Measurements from ENCODE around the gene ITGA7. TPM values are rescaled to one million over a fixed set of nuclear protein-coding genes. Genes with fewer than 3 reads are reported as not detected.

The ITGA7 gene
- polyA plus RNA-seq, 2 donors, result 15.3 to 24.6 TPM

- no peaks in the 10 kb centered on the region for H3K27me3 ChIP-seq (ENCODE audit: control insufficient read depth in 1 of 2, insufficient read depth in 2 of 2, low read length in 2 of 2)
These were observed 22.8 kb downstream of the ITGA7 start for GRCh38 chr12:55684761-55685370.

GRCh38 chr12:55683676-55684075, 24.0 kb downstream of the ITGA7 start:
- H3K9me3 ChIP-seq (ENCODE audit: control insufficient read depth in 2 of 2, insufficient read depth in 1 of 2, low read depth in 1 of 2, low read length in 1 of 2), result no peaks in the 10 kb centered on the region
- H3K4me1 ChIP-seq (ENCODE audit: control insufficient read depth in 2 of 2, insufficient read depth in 2 of 2, low read length in 1 of 2), result peaks cover 0 to 7% of the 10 kb centered on the region in 2 donors
- H3K36me3 ChIP-seq (ENCODE audit: control insufficient read depth in 2 of 2, insufficient read depth in 2 of 2, low read length in 1 of 2), result no peaks in the 10 kb centered on the region
- no peak overlapping the region for H3K4me3 ChIP-seq (ENCODE audit: low read depth in 1 of 2, low read length in 2 of 2)
- H3K27me3 ChIP-seq (ENCODE audit: control insufficient read depth in 1 of 2, insufficient read depth in 2 of 2, low read length in 2 of 2), result no peaks in the 10 kb centered on the region
- 91 to 94% methylated on average over 7 of the region's 7 CpGs for WGBS, 2 donors
- no peak overlapping the region for H3K27ac ChIP-seq (ENCODE audit: low read depth in 2 of 2, low read length in 1 of 2)

More at GRCh38 chr12:55684761-55685370, 22.8 kb downstream of the ITGA7 start:
- WGBS, 2 donors, result 94 to 95% methylated on average over 19 to 20 of the region's 20 CpGs
- no peak overlapping the region for H3K27ac ChIP-seq (ENCODE audit: low read depth in 2 of 2, low read length in 1 of 2)
- H3K4me3 ChIP-seq (ENCODE audit: low read depth in 1 of 2, low read length in 2 of 2), result no peak overlapping the region
- H3K36me3 ChIP-seq (ENCODE audit: control insufficient read depth in 2 of 2, insufficient read depth in 2 of 2, low read length in 1 of 2), result no peaks in the 10 kb centered on the region
- peaks cover 0 to 7% of the 10 kb centered on the region in 2 donors for H3K4me1 ChIP-seq (ENCODE audit: control insufficient read depth in 2 of 2, insufficient read depth in 2 of 2, low read length in 1 of 2)
- H3K9me3 ChIP-seq (ENCODE audit: control insufficient read depth in 2 of 2, insufficient read depth in 1 of 2, low read depth in 1 of 2, low read length in 1 of 2), result no peaks in the 10 kb centered on the region

- H3K36me3 ChIP-seq (ENCODE audit: control insufficient read depth in 2 of 2, insufficient read depth in 2 of 2, low read length in 1 of 2), result no peaks in the 10 kb centered on the region
- no peaks in the 10 kb centered on the region for H3K27me3 ChIP-seq (ENCODE audit: control insufficient read depth in 1 of 2, insufficient read depth in 2 of 2, low read length in 2 of 2)
- no peak overlapping the region for H3K27ac ChIP-seq (ENCODE audit: low read depth in 2 of 2, low read length in 1 of 2)
- H3K4me3 ChIP-seq (ENCODE audit: low read depth in 1 of 2, low read length in 2 of 2), result no peak overlapping the region
- WGBS, 2 donors, result 70 to 80% methylated on average over 13 of the region's 13 CpGs
- H3K4me1 ChIP-seq (ENCODE audit: control insufficient read depth in 2 of 2, insufficient read depth in 2 of 2, low read length in 1 of 2), result peaks cover 0 to 7% of the 10 kb centered on the region in 2 donors
- H3K9me3 ChIP-seq (ENCODE audit: control insufficient read depth in 2 of 2, insufficient read depth in 1 of 2, low read depth in 1 of 2, low read length in 1 of 2), result no peaks in the 10 kb centered on the region
These were observed 25.5 kb downstream of the ITGA7 start for GRCh38 chr12:55682087-55682796.

DNA sequence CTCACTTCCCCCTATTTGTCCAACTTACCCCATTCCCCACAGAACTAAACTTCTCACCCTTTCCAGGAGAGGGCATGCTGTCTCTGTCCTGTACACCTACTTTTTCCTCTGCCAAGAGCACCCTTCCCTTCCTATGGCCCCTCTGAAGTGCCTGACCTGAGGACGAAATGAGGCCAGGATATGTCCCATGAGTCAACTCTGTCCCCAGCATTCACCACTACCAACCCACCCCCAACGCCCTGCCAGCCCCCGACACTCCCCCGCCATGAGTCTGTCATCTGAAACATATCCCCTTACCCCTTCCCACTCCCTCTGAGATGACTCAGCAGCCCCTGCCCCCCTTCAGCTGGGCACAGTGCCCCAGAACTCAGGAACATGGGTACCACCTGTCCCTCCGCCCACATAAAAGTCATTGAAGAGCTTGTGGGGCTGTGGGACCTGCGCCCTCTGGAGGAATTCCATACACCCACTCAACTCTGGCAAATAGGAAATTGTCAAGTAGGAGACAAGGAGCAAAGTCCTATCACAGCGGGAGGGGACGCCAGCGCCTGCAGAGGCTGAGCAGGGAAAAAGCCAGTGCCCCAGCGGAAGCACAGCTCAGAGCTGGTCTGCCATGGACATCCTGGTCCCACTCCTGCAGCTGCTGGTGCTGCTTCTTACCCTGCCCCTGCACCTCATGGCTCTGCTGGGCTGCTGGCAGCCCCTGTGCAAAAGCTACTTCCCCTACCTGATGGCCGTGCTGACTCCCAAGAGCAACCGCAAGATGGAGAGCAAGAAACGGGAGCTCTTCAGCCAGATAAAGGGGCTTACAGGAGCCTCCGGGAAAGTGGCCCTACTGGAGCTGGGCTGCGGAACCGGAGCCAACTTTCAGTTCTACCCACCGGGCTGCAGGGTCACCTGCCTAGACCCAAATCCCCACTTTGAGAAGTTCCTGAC, 26.3 kb downstream of the ITGA7 start:
- WGBS, 2 donors, result 9 to 12% methylated on average over 17 of the region's 17 CpGs
- Histone ChIP-seq H3K27me3 (ENCODE audit: control insufficient read depth in 1 of 2, insufficient read depth in 2 of 2, low read length in 2 of 2) (no peaks in the 10 kb centered on the region), H3K4me3 (ENCODE audit: low read depth in 1 of 2, low read length in 2 of 2) (no peak overlapping the region), H3K36me3 (ENCODE audit: control insufficient read depth in 2 of 2, insufficient read depth in 2 of 2, low read length in 1 of 2) (no peaks in the 10 kb centered on the region), H3K27ac (ENCODE audit: low read depth in 2 of 2, low read length in 1 of 2) (no peak overlapping the region), H3K9me3 (ENCODE audit: control insufficient read depth in 2 of 2, insufficient read depth in 1 of 2, low read depth in 1 of 2, low read length in 1 of 2) (no peaks in the 10 kb centered on the region), H3K4me1 (ENCODE audit: control insufficient read depth in 2 of 2, insufficient read depth in 2 of 2, low read length in 1 of 2) (peaks cover 0 to 7% of the 10 kb centered on the region in 2 donors)

DNA sequence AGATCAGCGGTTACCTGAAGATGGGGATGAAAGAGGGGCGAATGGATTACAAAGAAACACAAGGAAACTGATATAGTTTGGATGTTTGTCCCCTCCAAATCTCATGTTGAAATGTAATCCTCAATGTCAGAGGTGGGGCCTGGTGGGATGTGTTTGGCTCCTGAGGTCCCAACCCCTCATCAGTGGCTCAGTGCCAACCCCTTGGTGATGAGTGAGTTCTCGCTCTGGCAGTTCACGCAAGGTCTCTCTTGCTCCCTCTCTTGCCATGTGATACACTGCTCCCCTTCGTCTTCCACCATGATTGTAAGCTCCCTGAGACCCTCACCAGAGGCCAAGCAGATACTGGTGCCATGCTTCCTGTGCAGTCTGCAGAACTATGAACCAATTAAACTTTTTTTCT, 28.0 kb downstream of the ITGA7 start:
- no peak overlapping the region for H3K27ac ChIP-seq (ENCODE audit: low read depth in 2 of 2, low read length in 1 of 2)
- peaks cover 0 to 7% of the 10 kb centered on the region in 2 donors for H3K4me1 ChIP-seq (ENCODE audit: control insufficient read depth in 2 of 2, insufficient read depth in 2 of 2, low read length in 1 of 2)
- no peaks in the 10 kb centered on the region for H3K36me3 ChIP-seq (ENCODE audit: control insufficient read depth in 2 of 2, insufficient read depth in 2 of 2, low read length in 1 of 2)
- H3K9me3 ChIP-seq (ENCODE audit: control insufficient read depth in 2 of 2, insufficient read depth in 1 of 2, low read depth in 1 of 2, low read length in 1 of 2), result no peaks in the 10 kb centered on the region
- no peak overlapping the region for H3K4me3 ChIP-seq (ENCODE audit: low read depth in 1 of 2, low read length in 2 of 2)
- 86 to 90% methylated on average over 5 of the region's 5 CpGs for WGBS, 2 donors
- no peaks in the 10 kb centered on the region for H3K27me3 ChIP-seq (ENCODE audit: control insufficient read depth in 1 of 2, insufficient read depth in 2 of 2, low read length in 2 of 2)

- Histone ChIP-seq H3K27ac (ENCODE audit: low read depth in 2 of 2, low read length in 1 of 2) (no peak overlapping the region), H3K4me3 (ENCODE audit: low read depth in 1 of 2, low read length in 2 of 2) (no peak overlapping the region), H3K27me3 (ENCODE audit: control insufficient read depth in 1 of 2, insufficient read depth in 2 of 2, low read length in 2 of 2) (no peaks in the 10 kb centered on the region), H3K9me3 (ENCODE audit: control insufficient read depth in 2 of 2, insufficient read depth in 1 of 2, low read depth in 1 of 2, low read length in 1 of 2) (no peaks in the 10 kb centered on the region), H3K4me1 (ENCODE audit: control insufficient read depth in 2 of 2, insufficient read depth in 2 of 2, low read length in 1 of 2) (peaks cover under 1 to 5% of the 10 kb centered on the region in 2 donors), H3K36me3 (ENCODE audit: control insufficient read depth in 2 of 2, insufficient read depth in 2 of 2, low read length in 1 of 2) (no peaks in the 10 kb centered on the region)
- WGBS, 2 donors, result 68 to 83% methylated on average over 6 of the region's 6 CpGs
These were observed 31.0 kb downstream of the ITGA7 start for GRCh38 chr12:55676707-55677106.

DNA sequence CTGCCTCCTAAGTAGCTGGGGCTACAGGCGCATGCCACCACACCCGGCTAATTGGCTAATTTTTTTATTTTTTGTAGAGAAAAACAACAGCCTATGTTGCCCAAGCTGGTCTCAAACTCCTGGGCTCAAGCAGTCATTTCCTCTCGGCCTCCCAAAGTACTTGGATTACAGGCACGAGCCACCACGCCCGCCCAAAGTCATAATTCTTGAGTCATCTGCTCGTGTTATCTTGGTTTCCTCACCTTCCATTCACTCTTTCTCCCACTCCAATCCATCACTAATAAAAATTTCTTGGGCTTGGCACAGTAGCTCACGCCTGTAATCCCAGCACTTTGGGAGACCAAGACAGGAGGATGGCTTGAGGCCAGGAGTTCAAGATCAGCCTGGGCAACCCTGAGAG, 32.0 kb downstream of the ITGA7 start:
- no peaks in the 10 kb centered on the region for H3K36me3 ChIP-seq (ENCODE audit: control insufficient read depth in 2 of 2, insufficient read depth in 2 of 2, low read length in 1 of 2)
- H3K27ac ChIP-seq (ENCODE audit: low read depth in 2 of 2, low read length in 1 of 2), result no peak overlapping the region
- 71 to 78% methylated on average over 8 of the region's 8 CpGs for WGBS, 2 donors
- no peaks in the 10 kb centered on the region for H3K9me3 ChIP-seq (ENCODE audit: control insufficient read depth in 2 of 2, insufficient read depth in 1 of 2, low read depth in 1 of 2, low read length in 1 of 2)
- no peak overlapping the region for H3K4me3 ChIP-seq (ENCODE audit: low read depth in 1 of 2, low read length in 2 of 2)
- no peaks in the 10 kb centered on the region for H3K27me3 ChIP-seq (ENCODE audit: control insufficient read depth in 1 of 2, insufficient read depth in 2 of 2, low read length in 2 of 2)
- H3K4me1 ChIP-seq (ENCODE audit: control insufficient read depth in 2 of 2, insufficient read depth in 2 of 2, low read length in 1 of 2), result peaks cover 0 to 2% of the 10 kb centered on the region in 2 donors

DNA sequence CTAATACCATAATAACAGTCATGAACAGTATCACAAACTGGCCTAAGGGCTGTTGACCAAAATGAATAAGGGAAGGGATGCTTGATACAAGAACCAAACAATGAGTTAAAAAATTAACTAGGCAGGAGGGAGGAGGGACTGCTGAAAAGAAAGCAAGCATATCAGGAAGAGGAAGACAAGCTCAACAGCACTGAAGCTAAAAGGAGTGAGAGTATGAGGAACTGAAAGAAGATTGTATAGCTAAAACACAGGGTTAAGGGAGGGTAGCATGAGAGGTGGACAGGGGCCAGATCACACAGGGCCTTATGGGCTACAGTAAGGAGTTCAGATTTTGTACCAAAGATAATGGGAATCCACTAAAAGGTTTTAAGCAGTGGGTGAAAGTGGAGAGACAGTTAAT, 34.1 kb downstream of the ITGA7 start:
- H3K9me3 ChIP-seq (ENCODE audit: control insufficient read depth in 2 of 2, insufficient read depth in 1 of 2, low read depth in 1 of 2, low read length in 1 of 2), result no peaks in the 10 kb centered on the region
- no peaks in the 10 kb centered on the region for H3K36me3 ChIP-seq (ENCODE audit: control insufficient read depth in 2 of 2, insufficient read depth in 2 of 2, low read length in 1 of 2)
- no peaks in the 10 kb centered on the region for H3K27me3 ChIP-seq (ENCODE audit: control insufficient read depth in 1 of 2, insufficient read depth in 2 of 2, low read length in 2 of 2)
- no peak overlapping the region for H3K27ac ChIP-seq (ENCODE audit: low read depth in 2 of 2, low read length in 1 of 2)
- H3K4me1 ChIP-seq (ENCODE audit: control insufficient read depth in 2 of 2, insufficient read depth in 2 of 2, low read length in 1 of 2), result peaks cover 2 to 3% of the 10 kb centered on the region in 2 donors
- no peak overlapping the region for H3K4me3 ChIP-seq (ENCODE audit: low read depth in 1 of 2, low read length in 2 of 2)

- no peaks in the 10 kb centered on the region for H3K9me3 ChIP-seq (ENCODE audit: control insufficient read depth in 2 of 2, insufficient read depth in 1 of 2, low read depth in 1 of 2, low read length in 1 of 2)
- H3K27ac ChIP-seq (ENCODE audit: low read depth in 2 of 2, low read length in 1 of 2), result no peak overlapping the region
- no peak overlapping the region for H3K4me3 ChIP-seq (ENCODE audit: low read depth in 1 of 2, low read length in 2 of 2)
- no peaks in the 10 kb centered on the region for H3K36me3 ChIP-seq (ENCODE audit: control insufficient read depth in 2 of 2, insufficient read depth in 2 of 2, low read length in 1 of 2)
- WGBS, 2 donors, result 43 to 44% methylated on average over 4 of the region's 4 CpGs
- H3K27me3 ChIP-seq (ENCODE audit: control insufficient read depth in 1 of 2, insufficient read depth in 2 of 2, low read length in 2 of 2), result no peaks in the 10 kb centered on the region
- peaks cover 2 to 3% of the 10 kb centered on the region in 2 donors for H3K4me1 ChIP-seq (ENCODE audit: control insufficient read depth in 2 of 2, insufficient read depth in 2 of 2, low read length in 1 of 2)
These were observed 36.0 kb downstream of the ITGA7 start for GRCh38 chr12:55671746-55672145.
